ENCODE measurements around the gene PLAGL1. TPM values are rescaled to one million over a fixed set of nuclear protein-coding genes. Genes with fewer than 3 reads are reported as not detected.
"Not testable (repeated sequence)": the region's sequence is repeated elsewhere in the genome, so short reads cannot be mapped to it uniquely, and the experiment has no call there.

Gene PLAGL1
- total and polyA plus RNA-seq, 3 experiments from 2014 or later: 2.3 to 18.8 (median 17.8) TPM

GRCh38 chr6:144044989-144045388, 36.9 kb upstream of the PLAGL1 start:
- H3K4me3 ChIP-seq (ENCODE audit: low read length); H3K27me3 ChIP-seq (ENCODE audit: insufficient read depth, low read length, poor library complexity, severe bottlenecking); H3K4me1 Mint-ChIP-seq; CTCF ChIA-PET; H3K27ac Mint-ChIP-seq; H3K4me1 ChIP-seq (ENCODE audit: insufficient read depth, low read length); H3K9me3 Mint-ChIP-seq; H3K27me3 Mint-ChIP-seq; H3K9me3 ChIP-seq (ENCODE audit: low read length); H3K4me3 Mint-ChIP-seq; H3K36me3 ChIP-seq (ENCODE audit: insufficient read depth, low read length); H3K27ac ChIP-seq (ENCODE audit: low read depth, low read length); DNase-seq: not testable (repeated sequence)
- POLR2A ChIA-PET: interaction anchor here (0.7 kb wide), 1 partner anchor 12 kb away, joined by 5 read pairs; no protein-coding TSS in a partner anchor
- peaks cover 0 to 16% (median 1%) of the 10 kb centered on the region in 3 donors for H3K36me3 Mint-ChIP-seq

GRCh38 chr6:144036835-144037195, 28.8 kb upstream of the PLAGL1 start:
- Mint-ChIP-seq H3K27ac (peak overlapping the region in 2 of 8 donors; percentile 10 to 29), H3K9me3 (peaks cover 0 to 8% (median 0%) of the 10 kb centered on the region in 5 donors), H3K36me3 (peaks cover 0 to 12% (median 0%) of the 10 kb centered on the region in 3 donors), H3K4me3 (peak overlapping the region in 1 of 7 donors; percentile 23), H3K27me3 (peaks cover 0 to 4% of the 10 kb centered on the region in 2 donors), H3K4me1 (peaks cover 11 to 15% (median 12%) of the 10 kb centered on the region in 3 donors)
- DNase-seq: no peak
- Histone ChIP-seq H3K9me3 (ENCODE audit: low read length) (no peaks in the 10 kb centered on the region), H3K27me3 (ENCODE audit: insufficient read depth, low read length, poor library complexity, severe bottlenecking) (no peaks in the 10 kb centered on the region), H3K4me1 (ENCODE audit: insufficient read depth, low read length) (no peaks in the 10 kb centered on the region), H3K27ac (ENCODE audit: low read depth, low read length) (no peak overlapping the region), H3K36me3 (ENCODE audit: insufficient read depth, low read length) (no peaks in the 10 kb centered on the region), H3K4me3 (ENCODE audit: low read length) (no peak overlapping the region)
- CTCF ChIA-PET: interaction anchor here (2.9 kb wide), 1 partner anchor 23 kb away, joined by 6 read pairs; no protein-coding TSS in a partner anchor
- POLR2A ChIA-PET: interaction anchor here (0.6 kb wide), 1 partner anchor 517 kb away, joined by 3 read pairs; no protein-coding TSS in a partner anchor

- Histone ChIP-seq H3K27ac (ENCODE audit: low read depth, low read length) (no peak overlapping the region), H3K9me3 (ENCODE audit: low read length) (no peaks in the 10 kb centered on the region), H3K4me1 (ENCODE audit: insufficient read depth, low read length) (no peaks in the 10 kb centered on the region), H3K27me3 (ENCODE audit: insufficient read depth, low read length, poor library complexity, severe bottlenecking) (no peaks in the 10 kb centered on the region), H3K4me3 (ENCODE audit: low read length) (no peak overlapping the region), H3K36me3 (ENCODE audit: insufficient read depth, low read length) (no peaks in the 10 kb centered on the region)
- ChIA-PET POLR2A (interaction anchor here (0.6 kb wide), 1 partner anchor 517 kb away, joined by 3 read pairs; no protein-coding TSS in a partner anchor), CTCF (interaction anchor here (1.0 to 2.9 kb wide), 2 partner anchors 11 to 23 kb away, joined by 3 to 6 read pairs; no protein-coding TSS in a partner anchor)
- H3K4me1 Mint-ChIP-seq: peaks cover 11 to 15% (median 12%) of the 10 kb centered on the region in 3 donors
- peaks cover 0 to 14% (median 0%) of the 10 kb centered on the region in 3 donors for H3K36me3 Mint-ChIP-seq
- H3K27me3 Mint-ChIP-seq: peaks cover 0 to 4% of the 10 kb centered on the region in 2 donors
- peak overlapping the region in 4 of 7 donors; percentile 0 to 33 (median 12) for H3K4me3 Mint-ChIP-seq
- H3K27ac Mint-ChIP-seq: peak overlapping the region in 3 of 8 donors; percentile 1 to 29 (median 19)
- DNase-seq: no peak
- H3K9me3 Mint-ChIP-seq: peaks cover 0 to 8% (median 0%) of the 10 kb centered on the region in 5 donors
Observed at GRCh38 chr6:144036064-144036834, 28.2 kb upstream of the PLAGL1 start.

- Mint-ChIP-seq H3K4me1 (peaks cover 11 to 15% (median 12%) of the 10 kb centered on the region in 3 donors), H3K27me3 (peaks cover 0 to 7% of the 10 kb centered on the region in 2 donors), H3K36me3 (peaks cover 0 to 14% (median 0%) of the 10 kb centered on the region in 3 donors), H3K4me3 (peak overlapping the region in 1 of 7 donors; percentile 29), H3K27ac (peak overlapping the region in 2 of 8 donors; percentile 52 to 78), H3K9me3 (peaks cover 0 to 8% (median 0%) of the 10 kb centered on the region in 5 donors)
- CTCF ChIA-PET: interaction anchor here (1.0 kb wide), 1 partner anchor 10 kb away, joined by 3 read pairs; no protein-coding TSS in a partner anchor
- no peak overlapping the region for H3K27ac ChIP-seq (ENCODE audit: low read depth, low read length)
- H3K9me3 ChIP-seq (ENCODE audit: low read length): no peaks in the 10 kb centered on the region
- no peak for DNase-seq
- H3K36me3 ChIP-seq (ENCODE audit: insufficient read depth, low read length): no peaks in the 10 kb centered on the region
- H3K4me3 ChIP-seq (ENCODE audit: low read length): no peak overlapping the region
- POLR2A ChIA-PET: no interaction called here
- no peaks in the 10 kb centered on the region for H3K27me3 ChIP-seq (ENCODE audit: insufficient read depth, low read length, poor library complexity, severe bottlenecking)
- no peaks in the 10 kb centered on the region for H3K4me1 ChIP-seq (ENCODE audit: insufficient read depth, low read length)
Observed at GRCh38 chr6:144035416-144035815, 27.4 kb upstream of the PLAGL1 start.

- Histone ChIP-seq H3K36me3 (ENCODE audit: insufficient read depth, low read length) (no peaks in the 10 kb centered on the region), H3K9me3 (ENCODE audit: low read length) (no peaks in the 10 kb centered on the region), H3K4me3 (ENCODE audit: low read length) (no peak overlapping the region), H3K4me1 (ENCODE audit: insufficient read depth, low read length) (no peaks in the 10 kb centered on the region), H3K27ac (ENCODE audit: low read depth, low read length) (no peak overlapping the region), H3K27me3 (ENCODE audit: insufficient read depth, low read length, poor library complexity, severe bottlenecking) (no peaks in the 10 kb centered on the region)
- no peak overlapping the region for H3K4me3 Mint-ChIP-seq
- no peak for DNase-seq
- peaks cover 11 to 15% (median 12%) of the 10 kb centered on the region in 3 donors for H3K4me1 Mint-ChIP-seq
- H3K36me3 Mint-ChIP-seq: peaks cover 0 to 14% (median 0%) of the 10 kb centered on the region in 3 donors
- ChIA-PET POLR2A (interaction anchor here (0.7 kb wide), 1 partner anchor 88 kb away, joined by 4 read pairs; no protein-coding TSS in a partner anchor), CTCF (interaction anchor here (1.2 to 1.9 kb wide), 4 partner anchors 10 to 94 kb away, joined by 3 to 6 read pairs (median 4); no protein-coding TSS in a partner anchor)
- H3K9me3 Mint-ChIP-seq: peaks cover 0 to 8% (median 0%) of the 10 kb centered on the region in 5 donors
- no peak overlapping the region for H3K27ac Mint-ChIP-seq
- peaks cover 0 to 7% of the 10 kb centered on the region in 2 donors for H3K27me3 Mint-ChIP-seq
Observed at GRCh38 chr6:144033816-144034735, 26.0 kb upstream of the PLAGL1 start.

GRCh38 chr6:144029452-144029851, 21.4 kb upstream of the PLAGL1 start:
- H3K9me3 ChIP-seq (ENCODE audit: low read length): no peaks in the 10 kb centered on the region
- no peak for DNase-seq
- Mint-ChIP-seq H3K9me3 (peaks cover 0 to 8% (median 0%) of the 10 kb centered on the region in 5 donors), H3K27ac (no peak overlapping the region), H3K27me3 (peaks cover 0 to 8% of the 10 kb centered on the region in 2 donors), H3K4me1 (no peaks in the 10 kb centered on the region), H3K36me3 (peaks cover 0 to 14% (median 1%) of the 10 kb centered on the region in 3 donors), H3K4me3 (no peak overlapping the region)
- CTCF ChIA-PET: no interaction called here
- POLR2A ChIA-PET: no interaction called here
- H3K4me3 ChIP-seq (ENCODE audit: low read length): no peak overlapping the region
- H3K4me1 ChIP-seq (ENCODE audit: insufficient read depth, low read length): no peaks in the 10 kb centered on the region
- no peak overlapping the region for H3K27ac ChIP-seq (ENCODE audit: low read depth, low read length)
- no peaks in the 10 kb centered on the region for H3K36me3 ChIP-seq (ENCODE audit: insufficient read depth, low read length)
- H3K27me3 ChIP-seq (ENCODE audit: insufficient read depth, low read length, poor library complexity, severe bottlenecking): no peaks in the 10 kb centered on the region

GRCh38 chr6:144027932-144028587, 20.0 kb upstream of the PLAGL1 start:
- no peaks in the 10 kb centered on the region for H3K4me1 Mint-ChIP-seq
- CTCF ChIA-PET: no interaction called here
- no peak for DNase-seq
- Histone ChIP-seq H3K4me1 (ENCODE audit: insufficient read depth, low read length) (no peaks in the 10 kb centered on the region), H3K27ac (ENCODE audit: low read depth, low read length) (no peak overlapping the region), H3K4me3 (ENCODE audit: low read length) (no peak overlapping the region), H3K27me3 (ENCODE audit: insufficient read depth, low read length, poor library complexity, severe bottlenecking) (no peaks in the 10 kb centered on the region), H3K36me3 (ENCODE audit: insufficient read depth, low read length) (no peaks in the 10 kb centered on the region), H3K9me3 (ENCODE audit: low read length) (no peaks in the 10 kb centered on the region)
- peaks cover 0 to 8% (median 1%) of the 10 kb centered on the region in 3 donors for H3K36me3 Mint-ChIP-seq
- POLR2A ChIA-PET: no interaction called here
- H3K27me3 Mint-ChIP-seq: peaks cover 0 to 5% of the 10 kb centered on the region in 2 donors
- no peak overlapping the region for H3K27ac Mint-ChIP-seq
- peaks cover 0 to 3% (median 0%) of the 10 kb centered on the region in 5 donors for H3K9me3 Mint-ChIP-seq
- H3K4me3 Mint-ChIP-seq: no peak overlapping the region
